Vagina (tissue), 2 donors: ENCODE results near the gene SMAGP. TPM values are rescaled to one million over a fixed set of nuclear protein-coding genes. Genes with fewer than 3 reads are reported as not detected.
"Not testable (repeated sequence)": the region's sequence is repeated elsewhere in the genome, so short reads cannot be mapped to it uniquely, and the experiment has no call there.

ENCODE experiments used
- DNase-seq, 2 donors: peaks; one replicate each; pipeline ENCODE4 v3.0.0-alpha.2; 2017; ENCODE audit errors: extremely low spot score in 2 of 2
- H3K27ac ChIP-seq: fragments of 200-600 bp; sonication (generic); one replicate; pipeline ENCODE4 v1.5.1; 2019
- H3K27me3 ChIP-seq: fragments of 200-600 bp; sonication (generic); one replicate; pipeline ENCODE4 v1.5.1; 2019
- H3K36me3 ChIP-seq, 2 donors: fragments of 200-600 bp; sonication (generic); one replicate each; pipeline ENCODE4 v1.5.1; 2017 to 2019
- H3K4me1 ChIP-seq: fragments of 200-600 bp; sonication (generic); one replicate; pipeline ENCODE4 v1.5.1; 2019
- H3K4me3 ChIP-seq, 2 donors: fragments of 200-600 bp; sonication (generic); 1 replicate in 1 of 2; 2 replicates in 1 of 2; pipeline ENCODE4 v1.5.1; 2016 to 2019
- H3K9me3 ChIP-seq: fragments of 200-600 bp; sonication (generic); one replicate; pipeline ENCODE4 v1.5.1; 2019
- POLR2A ChIP-seq, 2 donors: fragments of 450-650 bp; IDR thresholded peaks; one replicate each; pipeline ENCODE4 v1.6.1; 2017; ENCODE audit warnings: antibody characterized with exemption in 2 of 2, mild to moderate bottlenecking in 2 of 2, moderate library complexity in 2 of 2
- POLR2AphosphoS5 ChIP-seq, 2 donors: sonication (generic); formaldehyde crosslinking; IDR thresholded peaks; one replicate each; pipeline ENCODE4 v1.9.0; 2017; ENCODE audit warnings: antibody characterized with exemption in 2 of 2, mild to moderate bottlenecking in 2 of 2, low read depth in 1 of 2; ENCODE audit not compliant: insufficient read depth in 1 of 2
- intact Hi-C: fragments of 100-400 bp; cut with DNase I; formaldehyde crosslinking; loops from one replicate; pipeline ENCODE4 v1.15.1; 2023
- total RNA-seq: library from RNA; depleted of rRNA; stranded (reverse); fragments of >200 nt; gene quantifications from one replicate; pipeline ENCODE4 v1.2.3, GENCODE V29; 2016
- TF ChIP-seq, protein P1 (sequence below), 3 experiments: fragments of 450-650 bp in 2 of 3; fragments of 200-600 bp in 1 of 3; sonication (generic) in 1 of 3; IDR thresholded peaks; one replicate each; pipeline ENCODE4 v1.5.1; 2017 to 2019; ENCODE audit warnings: antibody characterized with exemption in 3 of 3, mild to moderate bottlenecking in 2 of 3, moderate library complexity in 2 of 3

The SMAGP gene
- total RNA-seq, 1 donor from 2014 or later = 30.0 TPM

DNA sequence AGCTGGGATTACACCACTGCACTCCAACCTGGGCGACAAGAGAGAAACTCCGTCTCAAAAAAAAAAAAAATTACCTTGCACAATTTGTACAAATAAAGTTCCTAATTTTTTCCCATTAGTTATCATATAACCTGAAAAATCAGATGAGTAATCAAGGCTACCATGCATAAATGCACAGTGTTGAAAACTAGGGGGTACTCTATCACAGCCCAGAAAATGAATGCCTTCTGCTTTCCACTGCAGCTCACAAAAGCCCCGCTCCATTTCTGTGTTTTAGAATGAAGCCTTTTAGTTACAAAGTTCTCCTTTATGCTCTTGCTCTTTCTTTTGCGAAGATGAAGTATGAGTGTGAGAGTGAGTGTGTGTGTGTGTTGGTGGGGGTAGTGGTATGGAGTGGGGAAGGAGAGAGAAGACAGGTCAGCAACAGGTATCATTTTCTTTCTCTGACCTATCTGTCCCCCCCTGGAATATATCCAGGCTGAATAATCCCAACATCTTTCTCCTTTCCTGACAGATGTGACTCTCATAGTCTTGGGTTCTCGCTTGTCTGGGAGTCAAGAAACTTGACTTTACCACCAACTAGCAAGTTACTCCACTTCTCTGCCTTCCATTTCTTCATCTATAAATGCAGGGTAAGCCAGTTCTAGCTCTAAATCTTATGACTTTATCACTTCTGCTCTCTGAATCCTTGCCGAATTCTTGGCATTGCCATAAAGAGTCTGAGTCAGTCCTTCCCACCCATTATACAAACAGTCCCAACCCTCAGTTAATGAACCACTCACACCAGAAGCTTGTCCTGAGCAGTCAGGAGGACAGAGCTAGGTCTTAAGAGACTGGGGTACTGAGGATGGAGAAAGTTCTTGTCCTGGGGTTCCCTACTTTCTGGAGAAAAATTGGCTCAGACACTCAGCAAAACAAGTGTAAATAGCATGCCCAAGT lies 37.7 kb upstream of the SMAGP start:
- intact Hi-C loops = no loop called here
- TF ChIP-seq POLR2A (IDR thresholded peaks at IDR 0.05) = no peak
- peak in 1 of 2 donors; percentile 30 for TF ChIP-seq POLR2AphosphoS5 (IDR thresholded peaks at IDR 0.05; ENCODE audit: insufficient read depth in 1 of 2, low read depth in 1 of 2)
- H3K27ac ChIP-seq = no peak overlapping the region

DNA sequence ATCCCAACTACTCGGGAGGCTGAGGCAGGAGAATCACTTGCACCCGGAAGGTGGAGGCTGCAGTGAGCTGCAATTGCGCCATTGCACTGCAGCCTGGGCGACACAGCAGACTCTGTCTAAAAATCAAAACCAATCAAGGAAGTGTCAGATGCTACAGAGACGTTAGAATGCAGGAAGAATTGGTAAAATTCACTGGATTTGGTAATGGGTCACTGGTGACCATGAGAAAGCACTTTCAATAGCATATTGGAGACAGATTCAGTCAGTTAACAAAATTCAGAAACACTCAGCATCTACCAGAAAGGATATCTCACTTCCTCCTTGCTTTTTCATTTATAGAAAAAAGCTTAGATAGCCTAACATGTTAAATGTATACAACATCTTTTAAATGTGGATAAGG lies 36.3 kb upstream of the SMAGP start:
- Histone ChIP-seq H3K4me1 (peaks cover 7% of the 10 kb centered on the region), H3K9me3 (no peaks in the 10 kb centered on the region), H3K27ac (no peak overlapping the region), H3K4me3 (no peak overlapping the region), H3K36me3 (no peaks in the 10 kb centered on the region), H3K27me3 (no peaks in the 10 kb centered on the region)
- intact Hi-C loops = no loop called here
- DNase-seq = no peak
- TF ChIP-seq, protein P1, sequence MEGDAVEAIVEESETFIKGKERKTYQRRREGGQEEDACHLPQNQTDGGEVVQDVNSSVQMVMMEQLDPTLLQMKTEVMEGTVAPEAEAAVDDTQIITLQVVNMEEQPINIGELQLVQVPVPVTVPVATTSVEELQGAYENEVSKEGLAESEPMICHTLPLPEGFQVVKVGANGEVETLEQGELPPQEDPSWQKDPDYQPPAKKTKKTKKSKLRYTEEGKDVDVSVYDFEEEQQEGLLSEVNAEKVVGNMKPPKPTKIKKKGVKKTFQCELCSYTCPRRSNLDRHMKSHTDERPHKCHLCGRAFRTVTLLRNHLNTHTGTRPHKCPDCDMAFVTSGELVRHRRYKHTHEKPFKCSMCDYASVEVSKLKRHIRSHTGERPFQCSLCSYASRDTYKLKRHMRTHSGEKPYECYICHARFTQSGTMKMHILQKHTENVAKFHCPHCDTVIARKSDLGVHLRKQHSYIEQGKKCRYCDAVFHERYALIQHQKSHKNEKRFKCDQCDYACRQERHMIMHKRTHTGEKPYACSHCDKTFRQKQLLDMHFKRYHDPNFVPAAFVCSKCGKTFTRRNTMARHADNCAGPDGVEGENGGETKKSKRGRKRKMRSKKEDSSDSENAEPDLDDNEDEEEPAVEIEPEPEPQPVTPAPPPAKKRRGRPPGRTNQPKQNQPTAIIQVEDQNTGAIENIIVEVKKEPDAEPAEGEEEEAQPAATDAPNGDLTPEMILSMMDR (IDR thresholded peaks at IDR 0.05) = no peak
- TF ChIP-seq POLR2AphosphoS5 (IDR thresholded peaks at IDR 0.05; ENCODE audit: insufficient read depth in 1 of 2, low read depth in 1 of 2) (no peak), POLR2A (IDR thresholded peaks at IDR 0.05) (no peak)

More for the DNA sequence above, 37.7 kb upstream of the SMAGP start:
- no peaks in the 10 kb centered on the region for H3K9me3 ChIP-seq
- H3K4me3 ChIP-seq = no peak overlapping the region
- no peaks in the 10 kb centered on the region for H3K36me3 ChIP-seq
- no peaks in the 10 kb centered on the region for H3K27me3 ChIP-seq
- no peak for DNase-seq
- H3K4me1 ChIP-seq = peaks cover 7% of the 10 kb centered on the region

DNA sequence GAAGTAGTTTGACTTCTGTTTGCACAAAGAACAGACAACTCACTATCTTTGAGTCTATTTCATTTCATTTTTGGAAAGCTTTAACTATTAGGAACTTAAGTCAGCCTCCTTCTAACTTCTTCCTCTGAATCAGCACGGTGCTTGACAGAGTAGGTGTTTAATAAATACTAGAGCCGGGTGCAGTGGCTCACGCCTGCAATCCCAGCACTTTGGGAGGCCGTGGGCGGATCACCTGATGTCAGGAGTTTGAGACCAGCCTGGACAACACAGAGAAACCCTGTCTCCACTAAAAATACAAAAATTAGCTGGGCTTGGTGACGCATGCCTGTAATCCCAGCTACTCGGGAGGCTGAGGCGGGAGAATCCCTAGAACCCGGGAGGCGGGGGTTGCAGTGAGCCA lies 30.6 kb upstream of the SMAGP start:
- H3K9me3 ChIP-seq, H3K36me3 ChIP-seq, H3K4me1 ChIP-seq, H3K4me3 ChIP-seq, H3K27me3 ChIP-seq, intact Hi-C loops, H3K27ac ChIP-seq, DNase-seq: not testable (repeated sequence)

DNA sequence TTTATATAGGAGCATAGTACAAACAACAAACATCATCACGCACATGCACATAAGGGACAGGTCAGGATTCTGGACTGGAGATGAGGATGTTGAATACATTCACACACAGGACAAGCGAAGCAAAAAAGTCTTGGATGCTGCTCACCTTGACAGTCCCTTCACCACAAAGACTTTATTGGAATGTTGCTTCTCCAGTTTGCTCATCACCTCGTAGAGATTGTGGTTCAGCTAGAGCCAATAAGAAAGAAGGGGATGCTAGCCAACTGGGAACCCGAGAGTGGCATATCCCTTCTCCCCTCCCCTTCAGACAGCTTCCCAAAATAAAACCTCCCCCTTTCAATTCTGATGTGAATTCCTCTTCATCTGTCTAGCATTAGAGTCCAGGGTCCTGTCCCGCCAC lies 25.4 kb upstream of the SMAGP start:
- TF ChIP-seq, protein P1 (IDR thresholded peaks at IDR 0.05) = no peak
- no peak for TF ChIP-seq POLR2AphosphoS5 (IDR thresholded peaks at IDR 0.05; ENCODE audit: insufficient read depth in 1 of 2, low read depth in 1 of 2)
- TF ChIP-seq POLR2A (IDR thresholded peaks at IDR 0.05) = no peak

DNA sequence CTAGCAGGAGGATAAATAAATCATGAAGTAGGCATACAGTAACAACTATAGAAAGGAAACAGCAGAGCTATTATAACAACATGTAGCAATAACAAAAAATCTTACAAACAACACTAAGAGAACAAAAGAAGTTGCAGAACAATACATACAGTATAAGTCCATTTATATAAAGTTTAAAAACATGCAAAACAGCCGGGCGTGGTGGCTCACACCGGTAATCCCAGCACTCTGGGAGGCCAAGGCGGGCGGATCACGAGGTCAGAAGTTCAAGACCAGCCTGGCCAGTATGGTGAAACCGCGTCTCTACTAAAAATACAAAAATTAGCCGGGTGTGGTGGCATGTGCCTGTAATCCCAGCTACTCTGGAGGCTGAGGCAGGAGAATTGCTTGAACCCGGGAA lies 23.9 kb upstream of the SMAGP start:
- not testable (repeated sequence) for H3K4me3 ChIP-seq, H3K9me3 ChIP-seq, H3K36me3 ChIP-seq

More for the DNA sequence above, 25.4 kb upstream of the SMAGP start:
- no peaks in the 10 kb centered on the region for H3K9me3 ChIP-seq
- no peaks in the 10 kb centered on the region for H3K27me3 ChIP-seq
- no peaks in the 10 kb centered on the region for H3K36me3 ChIP-seq
- no peak for DNase-seq
- no peak overlapping the region for H3K27ac ChIP-seq
- intact Hi-C loops = no loop called here
- no peaks in the 10 kb centered on the region for H3K4me1 ChIP-seq
- no peak overlapping the region for H3K4me3 ChIP-seq

DNA sequence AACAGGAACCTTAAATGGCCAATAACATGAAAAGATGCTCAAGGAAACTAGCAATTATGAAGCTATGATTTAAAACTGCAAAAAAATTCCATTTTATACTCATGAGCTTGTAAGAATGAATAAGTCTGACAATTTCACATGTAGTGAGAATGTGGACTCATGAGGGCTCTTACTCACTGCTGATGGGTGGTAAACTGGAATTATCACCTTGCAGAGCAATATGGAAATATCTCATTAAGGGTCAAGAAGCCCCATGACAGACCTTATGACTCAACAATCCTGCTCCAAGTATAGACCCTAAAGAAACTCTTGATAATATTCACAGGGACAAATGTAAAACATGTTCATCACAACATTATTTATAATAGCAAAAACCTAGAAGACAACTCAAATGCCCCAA lies 23.5 kb upstream of the SMAGP start:
- Histone ChIP-seq H3K27ac (no peak overlapping the region), H3K4me1 (no peaks in the 10 kb centered on the region), H3K4me3 (no peak overlapping the region), H3K36me3 (no peaks in the 10 kb centered on the region), H3K9me3 (no peaks in the 10 kb centered on the region), H3K27me3 (no peaks in the 10 kb centered on the region)
- DNase-seq = no peak
- intact Hi-C loops = no loop called here
- TF ChIP-seq POLR2AphosphoS5 (IDR thresholded peaks at IDR 0.05; ENCODE audit: insufficient read depth in 1 of 2, low read depth in 1 of 2) (no peak), POLR2A (IDR thresholded peaks at IDR 0.05) (no peak)
- TF ChIP-seq, protein P1 (IDR thresholded peaks at IDR 0.05) = no peak

More for the DNA sequence above, 23.9 kb upstream of the SMAGP start:
- H3K4me1 ChIP-seq, H3K27me3 ChIP-seq, intact Hi-C loops, H3K27ac ChIP-seq, DNase-seq: not testable (repeated sequence)

DNA sequence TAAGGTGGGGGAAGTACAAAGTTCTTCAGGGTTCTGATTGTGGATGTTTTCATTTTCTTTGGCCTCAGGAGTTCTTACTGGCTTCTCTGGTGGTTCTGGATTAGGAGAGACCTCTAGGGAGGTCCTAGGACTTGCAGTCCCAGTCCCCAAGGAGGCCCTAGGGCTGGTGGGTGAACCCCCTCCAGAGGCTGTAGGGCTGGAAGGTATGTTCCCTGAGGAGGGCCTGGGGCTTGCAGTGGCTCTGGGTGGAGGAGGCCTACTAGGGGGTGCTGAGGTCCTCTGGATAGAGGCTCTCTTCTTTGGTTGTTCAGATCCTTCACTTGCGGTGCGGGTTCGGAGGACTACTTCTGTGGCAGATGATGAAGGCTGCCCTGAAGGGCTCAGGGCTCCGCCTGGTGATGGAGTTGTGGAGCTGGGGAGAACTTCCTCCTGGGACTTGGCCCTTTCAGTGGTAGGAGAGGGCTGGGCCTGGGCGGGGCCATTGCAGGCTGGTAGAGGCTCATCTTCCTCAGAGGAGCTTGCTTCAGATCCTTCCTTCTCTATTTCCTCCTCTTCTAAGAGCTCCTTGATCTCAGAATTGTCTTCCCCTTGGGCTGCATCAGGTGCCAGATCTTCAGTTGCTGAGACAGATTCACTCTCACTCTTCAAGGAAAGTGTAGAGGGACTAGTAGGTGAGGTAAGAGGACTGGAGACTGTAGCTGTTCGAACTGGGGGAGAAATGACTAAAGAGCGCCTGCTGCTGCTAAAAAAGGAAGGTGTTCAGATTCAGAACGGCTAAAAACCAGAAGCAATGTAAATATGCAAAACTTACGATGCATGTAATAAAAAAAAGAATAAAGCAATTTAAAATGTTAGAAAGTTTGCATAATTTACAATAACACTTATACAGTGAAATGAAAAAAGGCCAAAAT lies 21.6 kb upstream of the SMAGP start:
- H3K27ac ChIP-seq, H3K27me3 ChIP-seq, DNase-seq, H3K9me3 ChIP-seq, intact Hi-C loops, H3K36me3 ChIP-seq, H3K4me3 ChIP-seq, H3K4me1 ChIP-seq: not testable (repeated sequence)
